Measurements from ENCODE around the gene FRMD4A.

DNA sequence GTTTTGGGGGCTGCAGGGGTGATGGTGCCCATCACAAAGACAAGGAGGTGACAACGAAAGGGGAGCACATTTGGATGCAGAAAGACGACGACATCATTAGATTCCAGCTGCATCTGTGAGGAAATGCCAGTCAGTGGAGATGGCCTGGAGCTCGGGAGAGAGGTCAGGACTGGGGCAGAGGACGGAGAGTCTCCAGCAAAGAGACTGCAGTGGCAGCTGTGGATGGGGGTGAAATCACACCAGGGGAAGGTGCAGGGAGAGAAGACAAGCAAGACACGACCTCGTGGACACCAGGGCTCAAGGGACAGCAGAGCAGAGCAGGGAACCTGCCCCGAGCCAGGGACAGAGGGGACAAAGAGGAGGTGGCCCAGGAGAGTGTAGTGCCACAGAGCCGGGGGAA lies 540.5 kb downstream of the FRMD4A start:
- TF ChIP-seq POLR2AphosphoS5 (IDR thresholded peaks at IDR 0.05) (no peak), CTCF (IDR thresholded peaks at IDR 0.05) (no peak)

Measured in stomach (tissue), 4 donors.